Ascending aorta (tissue), 2 donors: ENCODE results near the gene GSTT4. TPM values are rescaled to one million over a fixed set of nuclear protein-coding genes. Genes with fewer than 3 reads are reported as not detected.
"Not testable (repeated sequence)": the region's sequence is repeated elsewhere in the genome, so short reads cannot be mapped to it uniquely, and the experiment has no call there.

ENCODE experiments used
- DNase-seq, 2 donors: peaks; one replicate each; pipeline ENCODE4 v3.0.0-alpha.2; 2019; ENCODE audit warnings: low spot score in 2 of 2
- H3K27ac ChIP-seq, 2 donors: fragments of 200-600 bp; sonication (generic); one replicate each; pipeline ENCODE4 v1.5.1; 2016 to 2017; ENCODE audit warnings: mild to moderate bottlenecking in 1 of 2
- H3K27me3 ChIP-seq: fragments of 200-600 bp; sonication (generic); one replicate; pipeline ENCODE4 v1.5.1; 2017
- H3K36me3 ChIP-seq, 2 donors: fragments of 200-600 bp; sonication (generic); one replicate each; pipeline ENCODE4 v1.5.1; 2016
- H3K4me1 ChIP-seq, 2 donors: fragments of 200-600 bp; sonication (generic); one replicate each; pipeline ENCODE4 v1.5.1; 2016 to 2017; ENCODE audit warnings: mild to moderate bottlenecking in 1 of 2
- H3K4me3 ChIP-seq, 2 donors: fragments of 200-600 bp; sonication (generic); one replicate each; pipeline ENCODE4 v1.5.1; 2016 to 2017; ENCODE audit warnings: mild to moderate bottlenecking in 1 of 2
- H3K9me3 ChIP-seq, 2 donors: fragments of 200-600 bp; sonication (generic); one replicate each; pipeline ENCODE4 v1.5.1; 2016
- CTCF ChIP-seq, 3 experiments: fragments of 200-600 bp in 2 of 3; fragments of 450-650 bp in 1 of 3; sonication (generic) in 2 of 3; IDR thresholded peaks; one replicate each; pipeline ENCODE4 v1.5.1; 2016 to 2019; ENCODE audit warnings: antibody characterized with exemption in 3 of 3, mild to moderate bottlenecking in 1 of 3, moderate library complexity in 1 of 3
- intact Hi-C: fragments of 100-400 bp; cut with DNase I; formaldehyde crosslinking; loops from one replicate; pipeline ENCODE4 v1.15.1; 2023
- total RNA-seq: library from RNA; depleted of rRNA; stranded (reverse); fragments of >200 nt; gene quantifications from one replicate; pipeline ENCODE4 v1.1.0, GENCODE V29; 2016

GSTT4 gene
- total RNA-seq, 1 donor from 2014 or later = not detected

- H3K4me1 ChIP-seq = peaks cover 0 to 8% of the 10 kb centered on the region in 2 donors
Observed at GRCh38 chr22:24006914-24007214, 1.6 kb upstream of the GSTT4 start.

GRCh38 chr22:24006207-24006913, 1.1 kb upstream of the GSTT4 start:
- no peaks in the 10 kb centered on the region for H3K9me3 ChIP-seq
- H3K4me3 ChIP-seq = no peak overlapping the region
- H3K4me1 ChIP-seq = peaks cover 0 to 8% of the 10 kb centered on the region in 2 donors
- no peaks in the 10 kb centered on the region for H3K36me3 ChIP-seq
- H3K27me3 ChIP-seq = no peaks in the 10 kb centered on the region
- TF ChIP-seq CTCF (IDR thresholded peaks at IDR 0.05) = no peak
- H3K27ac ChIP-seq = no peak overlapping the region
- no peak for DNase-seq
- intact Hi-C loops = no loop called here

More at GRCh38 chr22:24006914-24007214, 1.6 kb upstream of the GSTT4 start:
- Histone ChIP-seq H3K9me3 (no peaks in the 10 kb centered on the region), H3K27me3 (no peaks in the 10 kb centered on the region), H3K27ac (no peak overlapping the region), H3K4me3 (no peak overlapping the region), H3K36me3 (no peaks in the 10 kb centered on the region)
- TF ChIP-seq CTCF (IDR thresholded peaks at IDR 0.05) = no peak
- intact Hi-C loops = no loop called here
- no peak for DNase-seq

GRCh38 chr22:24003887-24004286, 1.4 kb downstream of the GSTT4 start:
- no peak for TF ChIP-seq CTCF (IDR thresholded peaks at IDR 0.05)
- intact Hi-C loops = no loop called here
- H3K9me3 ChIP-seq = no peaks in the 10 kb centered on the region
- H3K4me1 ChIP-seq = peaks cover 0 to 5% of the 10 kb centered on the region in 2 donors
- H3K27ac ChIP-seq = no peak overlapping the region
- H3K27me3 ChIP-seq = no peaks in the 10 kb centered on the region
- DNase-seq = no peak
- no peak overlapping the region for H3K4me3 ChIP-seq
- H3K36me3 ChIP-seq = no peaks in the 10 kb centered on the region

- H3K27me3 ChIP-seq = no peaks in the 10 kb centered on the region
- no peak for TF ChIP-seq CTCF (IDR thresholded peaks at IDR 0.05)
- H3K4me1 ChIP-seq = peaks cover 0 to 5% of the 10 kb centered on the region in 2 donors
- no peaks in the 10 kb centered on the region for H3K9me3 ChIP-seq
- no peaks in the 10 kb centered on the region for H3K36me3 ChIP-seq
- no peak overlapping the region for H3K27ac ChIP-seq
- no peak for DNase-seq
- intact Hi-C loops = no loop called here
- no peak overlapping the region for H3K4me3 ChIP-seq
Observed at GRCh38 chr22:24002851-24003250, 2.4 kb downstream of the GSTT4 start.

GRCh38 chr22:24002272-24002671, 3.0 kb downstream of the GSTT4 start:
- no peak overlapping the region for H3K27ac ChIP-seq
- H3K9me3 ChIP-seq = no peaks in the 10 kb centered on the region
- H3K27me3 ChIP-seq = no peaks in the 10 kb centered on the region
- intact Hi-C loops = no loop called here
- H3K4me1 ChIP-seq = peaks cover 0 to 5% of the 10 kb centered on the region in 2 donors
- no peak overlapping the region for H3K4me3 ChIP-seq
- DNase-seq = no peak
- TF ChIP-seq CTCF (IDR thresholded peaks at IDR 0.05) = no peak
- no peaks in the 10 kb centered on the region for H3K36me3 ChIP-seq

GRCh38 chr22:24001314-24001713, 3.9 kb downstream of the GSTT4 start:
- no peak overlapping the region for H3K27ac ChIP-seq
- DNase-seq = no peak
- no peaks in the 10 kb centered on the region for H3K27me3 ChIP-seq
- intact Hi-C loops = no loop called here
- TF ChIP-seq CTCF (IDR thresholded peaks at IDR 0.05) = no peak
- no peaks in the 10 kb centered on the region for H3K9me3 ChIP-seq
- peaks cover 0 to 5% of the 10 kb centered on the region in 2 donors for H3K4me1 ChIP-seq
- no peaks in the 10 kb centered on the region for H3K36me3 ChIP-seq
- H3K4me3 ChIP-seq = no peak overlapping the region

GRCh38 chr22:23999779-24000178, 5.5 kb downstream of the GSTT4 start:
- H3K27ac ChIP-seq, H3K4me3 ChIP-seq, H3K36me3 ChIP-seq, DNase-seq, intact Hi-C loops, H3K4me1 ChIP-seq, H3K9me3 ChIP-seq, H3K27me3 ChIP-seq: not testable (repeated sequence)
